H9 (cell line): ENCODE results near the gene WDFY3. TPM values are rescaled to one million over a fixed set of nuclear protein-coding genes. Genes with fewer than 3 reads are reported as not detected.
A peak's percentile ranks its signal among the peaks of the same experiment; 100 is the strongest.

Source experiments
- DNase-seq: peaks from one replicate; pipeline ENCODE4 v3.0.0-alpha.2; 2017
- H2AFZ ChIP-seq: one replicate; pipeline ENCODE4 v1.6.1; 2013; ENCODE audit warnings: mild to moderate bottlenecking, low read length, control low read depth, moderate library complexity
- H2AK5ac ChIP-seq: 2 replicates; pipeline ENCODE4 v1.6.1; 2013; ENCODE audit warnings: low read length, control low read depth, mixed read lengths; ENCODE audit not compliant: insufficient read length
- H2BK120ac ChIP-seq: one replicate; pipeline ENCODE4 v1.6.1; 2013; ENCODE audit warnings: low read depth, mild to moderate bottlenecking, low read length, control low read depth, inconsistent platforms; ENCODE audit not compliant: poor library complexity, severe bottlenecking
- H2BK12ac ChIP-seq: 2 replicates; pipeline ENCODE4 v1.6.1; 2013; ENCODE audit warnings: low read length, control low read depth, mixed read lengths, low read depth; ENCODE audit not compliant: insufficient read length
- H2BK15ac ChIP-seq: 2 replicates; pipeline ENCODE4 v1.6.1; 2013; ENCODE audit warnings: low read depth, low read length, control low read depth
- H2BK20ac ChIP-seq: one replicate; pipeline ENCODE4 v1.6.1; 2013; ENCODE audit warnings: low read depth, mild to moderate bottlenecking, low read length, control low read depth, inconsistent platforms; ENCODE audit not compliant: poor library complexity, severe bottlenecking
- H2BK5ac ChIP-seq: 2 replicates; pipeline ENCODE4 v1.6.1; 2013; ENCODE audit warnings: low read length, control low read depth, mixed read lengths; ENCODE audit not compliant: insufficient read length
- H3K14ac ChIP-seq: 2 replicates; pipeline ENCODE4 v1.6.1; 2013; ENCODE audit warnings: low read length, control low read depth; ENCODE audit not compliant: insufficient read depth
- H3K18ac ChIP-seq: 2 replicates; pipeline ENCODE4 v1.6.1; 2013; ENCODE audit warnings: low read depth, mild to moderate bottlenecking, mixed read lengths, low read length, control low read depth; ENCODE audit not compliant: insufficient read length
- H3K23ac ChIP-seq: 2 replicates; pipeline ENCODE4 v1.6.1; 2013; ENCODE audit warnings: low read length, control low read depth, mixed read lengths, low read depth; ENCODE audit not compliant: insufficient read length
- H3K23me2 ChIP-seq: 2 replicates; pipeline ENCODE4 v1.6.1; 2013; ENCODE audit warnings: low read depth, mild to moderate bottlenecking, mixed read lengths, low read length, control low read depth; ENCODE audit not compliant: insufficient read length, poor library complexity, severe bottlenecking
- H3K27ac ChIP-seq: 2 replicates; pipeline ENCODE4 v1.5.1; 2013; ENCODE audit warnings: low read length, control low read depth, mixed read lengths, low read depth; ENCODE audit not compliant: insufficient read length
- H3K27me3 ChIP-seq: 2 replicates; pipeline ENCODE4 v1.6.1; 2013; ENCODE audit warnings: low read length, control low read depth, inconsistent platforms; ENCODE audit not compliant: insufficient read depth
- H3K4ac ChIP-seq: 2 replicates; pipeline ENCODE4 v1.6.1; 2013; ENCODE audit warnings: low read depth, mild to moderate bottlenecking, control low read depth, inconsistent platforms, low read length, moderate library complexity
- H3K4me1 ChIP-seq: 2 replicates; pipeline ENCODE4 v1.6.1; 2013; ENCODE audit warnings: low read length, control low read depth, inconsistent platforms; ENCODE audit not compliant: insufficient read depth
- H3K4me2 ChIP-seq: 2 replicates; pipeline ENCODE4 v1.6.1; 2013; ENCODE audit warnings: low read length, control low read depth, mixed read lengths; ENCODE audit not compliant: insufficient read length, insufficient read depth
- H3K56ac ChIP-seq: 2 replicates; pipeline ENCODE4 v1.6.1; 2013; ENCODE audit warnings: low read depth, mild to moderate bottlenecking, mixed read lengths, low read length, control low read depth; ENCODE audit not compliant: insufficient read length
- H3K79me1 ChIP-seq: 2 replicates; pipeline ENCODE4 v1.6.1; 2013; ENCODE audit warnings: low read depth, mild to moderate bottlenecking, moderate library complexity, low read length, control low read depth, inconsistent platforms; ENCODE audit not compliant: insufficient read depth, poor library complexity, severe bottlenecking
- H3K79me2 ChIP-seq: 2 replicates; pipeline ENCODE4 v1.6.1; 2013; ENCODE audit warnings: low read length, control low read depth, inconsistent platforms; ENCODE audit not compliant: insufficient read depth
- H3K9ac ChIP-seq: 2 replicates; pipeline ENCODE4 v1.6.1; 2013; ENCODE audit warnings: low read length, control low read depth, mixed read lengths; ENCODE audit not compliant: insufficient read length; ENCODE audit errors: extremely low read depth
- H3K9me3 ChIP-seq: one replicate; pipeline ENCODE4 v1.6.1; 2013; ENCODE audit warnings: low read depth, low read length, inconsistent platforms; ENCODE audit not compliant: control insufficient read depth
- H3T11ph ChIP-seq: one replicate; pipeline ENCODE4 v1.6.1; 2013; ENCODE audit warnings: mild to moderate bottlenecking, low read length, control low read depth, inconsistent platforms
- H4K20me1 ChIP-seq: one replicate; pipeline ENCODE4 v1.6.1; 2013; ENCODE audit not compliant: control insufficient read depth, insufficient read length, insufficient read depth
- H4K5ac ChIP-seq: 2 replicates; pipeline ENCODE4 v1.6.1; 2013; ENCODE audit warnings: low read depth, mild to moderate bottlenecking, mixed read lengths, low read length, control low read depth; ENCODE audit not compliant: insufficient read length
- H4K8ac ChIP-seq: replicated peaks from 2 replicates; pipeline ENCODE4 v1.6.1; 2013; ENCODE audit warnings: low read length, control low read depth, mixed read lengths, low read depth; ENCODE audit not compliant: insufficient read length
- H4K91ac ChIP-seq: 2 replicates; pipeline ENCODE4 v1.6.1; 2013; ENCODE audit warnings: low read depth, mild to moderate bottlenecking, moderate library complexity, mixed read lengths, low read length, control low read depth; ENCODE audit not compliant: insufficient read length
- H3K27ac Mint-ChIP-seq, 3 experiments: 2 replicates in 2 of 3; 3 replicates in 1 of 3; pipeline ENCODE4 v1.8.0; 2020 to 2021; ENCODE audit warnings: mixed read lengths in 3 of 3, mild to moderate bottlenecking in 1 of 3, moderate library complexity in 1 of 3
- H3K27me3 Mint-ChIP-seq: 2 replicates; pipeline ENCODE4 v1.8.0; 2021; ENCODE audit warnings: low read depth, mild to moderate bottlenecking, moderate library complexity, mixed read lengths
- H3K36me3 Mint-ChIP-seq, 3 experiments: 2 replicates in 2 of 3; 3 replicates in 1 of 3; pipeline ENCODE4 v1.8.0; 2020 to 2021; ENCODE audit warnings: low read depth in 3 of 3, mixed read lengths in 3 of 3; ENCODE audit not compliant: insufficient read depth in 1 of 3
- H3K4me1 Mint-ChIP-seq, 2 experiments: 2 replicates each; pipeline ENCODE4 v1.8.0; 2020; ENCODE audit warnings: mixed read lengths in 2 of 2
- H3K4me3 Mint-ChIP-seq, 2 experiments: 2 replicates in 1 of 2; 3 replicates in 1 of 2; pipeline ENCODE4 v1.8.0; 2020 to 2021; ENCODE audit warnings: mild to moderate bottlenecking in 2 of 2, mixed read lengths in 2 of 2, moderate library complexity in 1 of 2
- H3K9me3 Mint-ChIP-seq, 2 experiments: 2 replicates in 1 of 2; 3 replicates in 1 of 2; pipeline ENCODE4 v1.8.0; 2020; ENCODE audit warnings: mild to moderate bottlenecking in 2 of 2, mixed read lengths in 2 of 2, moderate library complexity in 1 of 2
- CTCF ChIP-seq: fragments of 200-600 bp; sonication (generic); conservative IDR thresholded peaks from 3 replicates; pipeline ENCODE4 v1.8.0; 2021; ENCODE audit warnings: antibody characterized with exemption, mild to moderate bottlenecking
- WGBS: extraction: QIAGEN DNeasy Blood & Tissue Kit; methylation state at CpG from one replicate; pipeline ENCODE4 v1.1.7; 2013; ENCODE audit warnings: missing lambda C conversion rate, low lambda C conversion rate, mixed read lengths; ENCODE audit not compliant: insufficient read length; ENCODE audit errors: extremely low coverage; 5-methylcytosine and 5-hydroxymethylcytosine counted together
- total RNA-seq: library from RNA; stranded (reverse); gene quantifications from 2 replicates; pipeline ENCODE4 v1.2.1, GENCODE V29; 2021

The WDFY3 gene
- total RNA-seq, 1 experiment from 2014 or later = 54.6 TPM

GRCh38 chr4:84648863-84649647 is 317.4 kb downstream of the WDFY3 start:
- H2BK12ac ChIP-seq = no peak overlapping the region
- peaks cover 33 to 45% of the 10 kb centered on the region in 2 experiments for H3K4me1 Mint-ChIP-seq
- no peak overlapping the region for H2AK5ac ChIP-seq
- H2BK5ac ChIP-seq = no peak overlapping the region
- no peak overlapping the region for H3K4ac ChIP-seq
- H3K79me2 ChIP-seq = no peaks in the 10 kb centered on the region
- H4K20me1 ChIP-seq = no peaks in the 10 kb centered on the region
- no peak overlapping the region for H3K23ac ChIP-seq
- no peaks in the 10 kb centered on the region for H3K23me2 ChIP-seq
- H3T11ph ChIP-seq = no peak overlapping the region
- H2BK20ac ChIP-seq = no peak overlapping the region
- TF ChIP-seq CTCF = no peak
- H4K91ac ChIP-seq = no peak overlapping the region
- no peaks in the 10 kb centered on the region for H3K27me3 Mint-ChIP-seq
- no peak overlapping the region for H3K4me2 ChIP-seq
- H3K9me3 ChIP-seq = no peaks in the 10 kb centered on the region
- H2AFZ ChIP-seq = no peak overlapping the region
- H3K9ac ChIP-seq = no peak overlapping the region
- H2BK120ac ChIP-seq = no peak overlapping the region
- H4K8ac ChIP-seq = no peak overlapping the region
- no peaks in the 10 kb centered on the region for H3K9me3 Mint-ChIP-seq
- 0 out of 2 replicates have a peak, but pooled peaks cover 2% of the 10 kb centered on the region for H3K4me1 ChIP-seq
- H3K18ac ChIP-seq = peak overlapping the region; percentile 36
- no peak for DNase-seq
- H3K27ac ChIP-seq = no peak overlapping the region
- H3K36me3 Mint-ChIP-seq = peaks cover 23 to 36% (median 31%) of the 10 kb centered on the region in 3 experiments; a peak in 6 of 7 replicates
- no peak overlapping the region for H3K56ac ChIP-seq
- H3K14ac ChIP-seq = no peak overlapping the region
- H4K5ac ChIP-seq = no peak overlapping the region
- no peaks in the 10 kb centered on the region for H3K79me1 ChIP-seq
- no peaks in the 10 kb centered on the region for H3K27me3 ChIP-seq
- no peak overlapping the region for H3K4me3 Mint-ChIP-seq
- no peak overlapping the region for H3K27ac Mint-ChIP-seq
- WGBS = no CpG with 5 or more reads among the region's 10 CpGs
- no peak overlapping the region for H2BK15ac ChIP-seq
